CD4-positive, alpha-beta T cell treated with Interleukin-6 for 4 hours (primary cell): ENCODE data around the gene OVAAL.

ENCODE experiments used
- DNase-seq: peaks from one replicate; pipeline ENCODE4 v3.0.0-alpha.2; 2020; ENCODE audit warnings: mixed read lengths

OVAAL gene

DNA sequence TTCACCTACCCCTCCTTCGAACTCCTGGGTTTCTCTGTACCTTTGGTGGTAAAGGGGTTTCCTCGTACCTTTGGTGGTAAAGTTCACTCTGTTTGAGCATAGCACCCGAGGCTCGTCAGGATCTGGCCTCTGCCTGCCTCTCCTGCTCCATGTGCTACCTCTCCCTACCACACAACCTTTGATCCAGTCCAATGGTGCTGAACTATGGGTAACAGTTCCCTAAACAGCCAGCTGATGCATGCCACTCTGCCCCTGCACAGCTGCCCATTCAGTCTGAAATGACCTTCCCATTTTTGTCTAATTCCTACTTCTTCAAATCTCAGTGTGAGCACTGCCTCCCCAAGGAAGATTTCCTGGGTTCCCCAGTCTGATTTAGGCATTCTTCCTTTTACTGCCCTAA is 14.0 kb downstream of the OVAAL start:
- DNase-seq, result no peak

DNA sequence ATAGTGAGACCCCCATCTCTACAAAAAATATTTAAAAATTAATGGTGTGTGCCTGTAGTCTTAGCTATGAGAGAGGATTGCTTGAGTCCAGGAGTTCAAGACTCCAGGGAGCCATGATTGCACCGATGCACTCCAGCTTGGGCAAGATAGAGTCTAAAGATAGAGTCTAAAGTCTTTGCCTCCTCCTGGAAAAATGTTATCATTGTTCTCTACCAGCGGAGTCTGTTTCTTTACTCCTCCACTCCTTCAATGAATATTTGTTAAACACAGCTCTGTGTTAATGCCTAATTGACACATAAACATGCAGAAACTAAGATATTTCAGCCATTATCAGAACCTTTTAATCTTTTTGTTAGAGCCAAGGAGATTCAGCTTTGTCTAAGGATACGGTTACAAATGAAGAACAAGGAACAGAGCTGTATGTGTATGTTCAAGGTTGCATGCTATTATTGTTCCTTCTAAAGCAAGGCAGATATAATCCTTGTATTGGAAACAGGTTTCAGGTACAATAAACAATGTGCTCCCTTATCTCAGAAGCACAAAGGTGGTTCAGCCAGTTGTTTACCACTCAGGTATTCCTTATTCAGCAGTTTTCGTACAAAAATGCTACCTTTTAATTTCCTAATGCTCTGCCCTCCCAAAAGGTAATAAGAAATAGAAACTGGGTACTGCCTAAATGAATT is 15.4 kb downstream of the OVAAL start:
- DNase-seq, result no peak

DNA sequence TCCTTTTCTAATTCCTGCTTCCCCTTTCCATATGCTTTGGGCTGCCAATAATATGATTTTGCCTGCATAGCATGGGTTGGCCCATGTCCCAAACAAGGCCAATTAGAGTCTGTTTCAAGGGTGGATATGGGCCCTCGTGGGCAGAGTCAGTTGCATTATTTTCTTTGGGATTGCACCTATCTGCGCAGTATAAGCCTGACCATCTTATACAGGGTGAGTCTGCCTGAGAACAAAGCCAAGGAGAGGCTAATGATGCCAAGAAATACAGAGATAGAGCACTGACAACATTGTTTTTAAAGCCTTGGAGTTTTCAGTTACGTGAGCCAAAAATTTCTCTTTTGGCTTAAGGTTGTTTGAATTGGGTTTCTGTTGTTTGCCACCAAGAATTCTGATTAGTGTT is 18.6 kb downstream of the OVAAL start:
- DNase-seq, result no peak

DNA sequence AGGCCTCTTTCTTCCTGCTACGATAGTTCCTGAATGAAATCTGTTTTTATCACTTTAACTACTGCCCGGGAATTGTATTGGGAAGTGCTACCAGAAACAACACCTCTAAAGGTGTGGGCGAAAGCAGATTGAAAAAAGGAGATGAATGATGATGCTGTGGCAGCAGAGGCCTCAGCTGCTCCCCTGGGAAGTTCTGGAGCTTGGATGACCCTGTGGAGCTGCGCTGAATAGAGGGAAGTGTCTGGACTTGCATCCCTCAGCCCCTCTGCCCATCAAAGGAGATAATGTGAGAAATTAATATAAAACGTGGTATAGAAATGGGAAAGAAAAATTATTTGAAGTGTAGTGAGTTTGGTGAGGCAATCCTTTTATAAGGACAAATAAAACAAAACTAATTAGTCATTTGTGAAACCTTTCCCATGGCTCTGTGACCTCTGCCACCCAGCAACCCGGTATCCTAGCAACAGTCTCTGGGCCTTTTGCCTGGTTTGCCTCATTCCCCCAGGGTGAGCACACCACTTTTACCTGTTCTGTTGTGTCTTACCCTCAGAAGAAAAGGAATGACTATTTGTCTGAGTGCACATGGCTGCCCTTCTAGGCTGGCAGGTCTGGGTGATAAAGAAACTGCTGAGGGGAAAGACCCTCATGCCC is 21.3 kb downstream of the OVAAL start:
- no peak for DNase-seq

DNA sequence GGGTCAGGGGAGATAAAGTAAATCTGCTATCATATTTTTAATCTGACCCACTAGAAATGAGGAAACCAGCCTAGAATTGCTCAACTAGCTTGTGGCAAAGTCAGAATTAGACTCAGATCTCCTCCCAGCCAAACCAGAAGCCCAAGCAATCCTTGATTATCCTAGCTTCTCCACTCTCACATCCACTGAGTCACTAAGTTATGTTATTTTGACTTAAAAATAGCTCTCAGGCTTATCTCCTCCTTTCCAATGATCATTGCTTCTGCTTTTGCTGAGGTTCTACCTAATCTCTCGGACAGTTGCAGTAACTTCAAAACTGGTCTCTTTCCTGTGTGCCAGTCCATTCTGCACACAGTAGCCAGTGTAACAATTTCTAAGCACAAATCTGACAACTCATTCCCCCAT is 22.9 kb downstream of the OVAAL start:
- DNase-seq, result no peak

DNA sequence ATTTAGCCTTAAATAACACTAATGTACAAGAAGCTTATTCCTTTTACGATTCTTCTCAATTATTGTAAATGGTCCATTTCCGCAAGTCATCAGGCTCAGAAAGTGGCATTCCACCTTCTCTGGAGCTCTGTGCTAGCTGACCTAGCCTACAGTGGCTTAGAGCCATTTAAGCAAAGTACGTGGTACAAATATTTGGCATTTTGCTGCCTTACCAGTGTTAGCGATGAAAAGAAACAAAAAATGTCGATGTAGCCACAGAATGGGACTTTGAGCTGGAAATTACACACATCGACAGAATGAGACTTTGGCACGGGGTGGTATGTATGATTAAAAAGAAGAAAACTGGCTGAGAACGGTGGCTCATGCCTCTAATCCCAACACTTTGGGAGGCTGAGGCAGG is 26.1 kb downstream of the OVAAL start:
- no peak for DNase-seq

DNA sequence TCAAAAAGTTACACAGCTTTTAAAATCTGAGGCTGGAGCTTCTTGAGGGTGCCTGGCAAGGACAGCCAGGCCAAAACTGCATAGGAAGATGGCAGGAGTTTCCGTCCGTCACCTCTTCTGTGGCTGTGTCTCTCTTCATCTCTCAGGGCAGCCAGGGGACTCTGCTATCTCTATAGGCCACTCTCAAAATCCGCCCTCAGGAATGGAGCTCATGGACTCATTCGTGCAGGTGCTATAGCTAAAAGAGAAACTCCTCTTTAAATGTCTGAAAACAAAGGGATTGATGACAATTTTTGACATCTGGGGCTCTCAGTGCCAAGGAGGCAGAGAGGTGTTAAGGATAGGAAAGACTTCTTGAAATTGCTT is 27.2 kb downstream of the OVAAL start:
- DNase-seq, result no peak

DNA sequence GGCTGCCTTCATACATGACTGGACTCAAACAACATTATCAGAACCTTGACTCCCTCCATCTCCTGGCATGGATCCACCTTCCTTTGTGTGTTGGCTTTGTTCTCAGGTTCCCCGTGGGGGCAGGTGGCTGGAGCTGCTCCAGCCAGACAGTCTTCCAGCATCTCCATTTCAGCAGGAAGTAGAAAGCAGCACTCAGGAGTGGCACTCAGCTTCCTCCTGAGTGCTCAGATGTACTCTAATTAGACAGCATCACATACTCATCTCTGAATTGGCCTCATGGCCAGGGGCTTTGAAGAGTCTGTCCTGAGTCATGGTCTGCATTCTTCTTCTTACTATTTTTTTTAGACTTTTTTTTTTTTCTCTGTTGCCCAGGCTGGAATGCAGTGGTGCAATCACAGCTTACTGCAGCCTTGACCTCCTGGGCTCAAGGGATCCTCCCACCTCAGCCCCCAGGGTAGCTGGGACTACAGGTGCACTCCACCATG is 27.9 kb downstream of the OVAAL start:
- DNase-seq, result no peak

DNA sequence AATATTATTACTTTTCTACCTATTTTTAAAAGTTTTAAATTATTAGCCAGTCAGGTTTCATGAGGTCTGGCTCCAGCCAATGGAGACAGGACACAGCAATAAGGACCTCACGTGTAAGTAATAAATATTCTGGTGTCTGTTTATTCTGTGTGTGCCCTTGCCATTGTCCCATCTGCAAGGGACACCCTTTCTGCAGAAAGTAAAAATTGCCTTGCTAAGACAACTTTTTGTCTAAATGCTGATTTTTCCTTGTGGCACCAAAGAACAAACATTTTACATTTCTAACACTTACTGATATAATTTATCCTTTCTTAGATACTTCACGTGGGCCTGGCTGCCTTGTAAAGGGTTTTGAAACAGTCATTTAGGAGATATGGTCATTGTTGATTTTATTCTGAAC is 29.4 kb downstream of the OVAAL start:
- DNase-seq, result no peak

DNA sequence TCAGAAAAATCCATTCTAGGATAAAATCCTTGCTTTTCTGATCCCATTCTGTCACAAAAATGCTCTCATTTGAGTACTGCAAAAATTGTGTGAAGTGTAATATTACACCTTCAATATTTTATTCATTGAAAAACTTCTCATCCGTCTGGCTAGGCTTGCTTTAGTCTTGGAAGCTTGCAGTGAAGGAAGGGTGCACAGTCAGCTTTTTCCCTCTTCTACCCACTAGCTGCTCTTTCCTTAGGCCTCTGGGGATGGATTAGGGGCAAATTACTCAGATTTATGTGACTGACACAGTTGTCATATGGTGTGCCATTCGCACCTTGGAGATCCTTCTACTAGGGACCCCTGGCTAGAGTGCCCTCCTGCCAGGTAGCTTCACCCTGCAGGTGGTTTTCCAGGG is 32.1 kb downstream of the OVAAL start:
- DNase-seq, result no peak

DNA sequence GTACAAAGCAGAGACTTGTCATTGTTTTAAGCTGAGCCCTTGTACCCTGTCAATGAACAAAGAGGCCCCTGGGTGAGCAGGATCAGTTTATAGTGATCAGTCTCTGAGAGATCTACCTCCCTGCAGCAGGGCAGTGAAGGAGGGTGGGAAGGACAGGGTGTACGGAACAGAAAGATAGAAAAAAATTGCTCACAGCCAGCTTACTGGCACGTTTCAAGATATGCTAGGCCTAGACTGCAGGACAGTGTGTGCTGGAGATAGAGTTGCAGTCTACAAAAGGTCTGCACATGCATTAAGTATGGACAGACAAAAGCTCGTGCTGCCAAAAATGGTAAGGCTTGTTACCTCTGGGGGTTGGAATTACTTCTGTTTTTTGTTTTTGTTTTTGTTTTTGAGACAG is 34.6 kb downstream of the OVAAL start:
- DNase-seq, result no peak

DNA sequence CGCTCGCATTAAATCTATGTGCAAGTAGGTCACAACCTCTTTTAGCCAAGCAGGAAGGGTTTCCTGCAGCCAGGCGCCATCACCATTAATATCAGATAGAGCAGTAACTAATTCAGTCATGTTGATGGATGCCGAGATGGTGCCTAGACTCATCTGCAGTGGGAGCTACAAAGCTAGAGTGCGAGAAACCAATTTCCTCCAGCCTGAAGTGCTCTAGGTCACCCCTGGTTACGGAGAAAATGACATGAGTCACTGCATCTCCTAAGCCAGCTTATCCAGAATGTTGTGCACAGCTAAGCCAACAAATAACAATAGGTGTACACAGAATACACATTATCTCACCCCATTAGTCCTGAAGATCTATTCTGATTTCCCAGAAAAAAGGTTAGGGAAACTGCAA is 36.0 kb downstream of the OVAAL start:
- no peak for DNase-seq

DNA sequence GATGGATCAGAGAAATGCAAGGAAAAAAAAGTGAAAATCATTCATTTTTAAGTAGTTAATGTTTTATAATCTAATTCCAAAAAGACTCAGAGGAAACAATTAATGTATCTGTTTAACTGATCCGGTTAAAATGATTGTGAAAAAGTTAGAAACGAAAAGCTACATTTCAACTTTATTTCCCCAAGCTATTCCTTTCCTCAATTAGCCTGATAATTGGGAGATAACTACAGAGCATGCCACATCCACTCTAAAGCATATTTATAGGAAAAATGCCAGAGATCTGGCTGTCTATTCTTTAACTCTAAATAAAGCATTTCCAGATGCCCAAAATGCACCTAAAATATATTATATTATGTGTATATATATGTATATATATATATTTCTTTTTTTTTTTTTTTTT is 37.2 kb downstream of the OVAAL start:
- DNase-seq, result no peak

DNA sequence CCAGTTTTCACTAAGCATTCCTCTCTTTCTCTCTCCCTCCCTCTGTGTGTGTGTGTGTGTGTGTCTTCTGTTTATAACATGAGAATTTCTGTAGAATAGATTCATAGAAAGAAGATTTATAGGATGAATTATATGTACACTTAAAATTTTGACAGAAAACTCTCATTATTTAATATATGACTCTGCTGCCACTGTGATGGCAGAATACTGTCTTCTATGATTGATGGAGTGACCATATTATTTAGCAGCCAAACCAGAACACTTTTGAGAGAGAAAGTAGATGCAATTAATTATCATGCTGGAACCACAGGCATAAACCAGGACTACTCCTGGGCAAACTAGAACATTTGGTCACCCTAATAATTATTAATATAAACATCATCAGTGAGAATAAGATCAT is 38.8 kb downstream of the OVAAL start:
- no peak for DNase-seq

DNA sequence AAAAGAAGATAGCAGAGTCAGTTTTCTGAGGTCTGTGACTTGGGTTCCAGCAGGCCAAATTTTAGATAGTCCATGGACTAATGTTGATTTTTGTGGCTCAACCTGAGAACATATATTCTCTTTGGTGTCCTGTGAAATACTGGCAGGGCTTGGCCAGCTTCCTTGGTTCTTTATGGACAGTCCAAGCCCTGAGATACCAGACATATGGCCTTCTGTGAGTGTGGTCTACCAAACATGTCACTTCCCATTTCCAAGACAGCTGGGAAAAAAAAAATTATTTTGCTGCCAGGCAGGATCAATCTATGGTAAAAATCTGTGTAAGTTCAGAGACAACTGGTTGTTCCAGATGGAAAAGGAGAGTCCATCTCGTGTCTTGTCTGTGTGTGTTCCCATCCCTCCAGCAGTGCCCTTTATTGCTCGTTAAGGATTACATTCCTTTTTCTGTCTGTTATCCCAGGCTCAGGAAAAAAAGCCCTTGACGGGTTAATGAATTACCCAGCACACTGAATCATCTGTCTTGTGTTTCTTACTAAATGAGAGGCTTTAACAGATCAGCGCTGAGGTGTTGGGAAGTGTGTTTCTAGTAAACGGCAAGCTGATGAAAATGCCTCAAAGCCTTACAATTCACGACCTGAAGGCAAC is 39.7 kb downstream of the OVAAL start:
- no peak for DNase-seq

DNA sequence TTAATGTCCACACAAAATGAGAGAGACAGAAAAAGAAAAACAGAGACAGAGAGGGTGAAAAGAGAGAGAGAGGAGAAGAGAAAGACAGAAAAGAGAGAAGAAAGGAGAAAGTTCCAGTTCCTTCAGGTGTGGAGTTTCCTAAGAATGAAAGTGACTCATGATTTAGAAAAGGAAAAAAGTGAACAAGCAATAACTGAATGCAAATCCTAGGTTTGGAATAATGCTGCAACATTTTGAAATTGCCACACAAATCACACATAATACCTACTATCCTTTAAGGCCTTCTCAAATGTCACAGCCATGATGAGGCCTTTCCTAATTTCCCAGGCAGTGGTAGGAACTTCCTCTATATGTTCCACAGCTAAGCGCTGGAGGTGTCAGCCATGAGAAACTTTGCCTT is 41.6 kb downstream of the OVAAL start:
- DNase-seq, result no peak

DNA sequence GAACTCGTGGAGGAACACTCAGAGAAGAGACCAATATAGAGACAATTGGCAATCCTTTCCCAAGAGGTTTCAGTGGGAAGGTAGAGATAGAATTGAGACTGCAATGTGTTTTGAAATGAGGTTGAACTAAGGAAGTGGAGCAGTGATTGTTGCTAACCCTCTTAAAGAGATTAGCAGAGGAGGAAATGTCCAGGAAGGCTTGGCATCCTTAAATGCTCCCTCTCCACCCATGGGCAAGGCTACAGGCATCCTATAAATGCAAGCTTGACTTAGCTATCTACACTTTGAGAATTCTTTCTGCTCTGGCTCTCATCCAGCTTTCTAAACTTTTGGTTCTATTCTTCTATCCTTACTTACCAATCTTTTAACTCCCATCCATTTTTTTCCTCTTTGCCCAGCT is 42.7 kb downstream of the OVAAL start:
- DNase-seq, result no peak

DNA sequence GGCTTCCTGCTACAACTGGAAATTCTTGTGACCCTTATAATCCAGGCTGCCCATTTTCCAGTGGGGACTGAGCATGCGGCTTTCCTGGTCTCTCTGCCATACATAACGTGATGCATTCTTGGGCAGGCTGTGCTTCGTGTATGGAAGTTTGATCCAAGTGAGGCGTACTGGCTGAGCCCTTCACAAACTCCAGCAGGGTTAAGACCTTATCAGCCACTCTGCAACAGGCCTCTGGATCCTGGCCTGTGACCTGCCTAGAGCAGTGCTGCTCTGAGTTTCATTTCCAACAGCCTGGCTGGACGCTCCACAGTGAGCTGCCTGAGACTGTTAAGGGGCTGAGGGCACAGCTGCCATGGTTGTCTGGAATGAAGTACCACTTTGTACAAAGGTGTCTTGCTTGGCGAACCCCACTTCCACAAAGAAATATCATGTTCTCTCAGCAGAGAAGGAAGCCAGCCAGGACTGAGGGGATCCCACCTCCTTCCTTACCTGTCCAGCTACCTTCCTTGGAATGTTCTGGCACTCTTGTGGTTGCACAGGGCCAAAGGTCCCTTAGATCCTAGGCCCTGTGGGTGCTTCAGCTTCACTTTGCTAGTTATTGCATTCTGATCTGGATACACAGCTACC is 44.6 kb downstream of the OVAAL start:
- DNase-seq, result no peak

DNA sequence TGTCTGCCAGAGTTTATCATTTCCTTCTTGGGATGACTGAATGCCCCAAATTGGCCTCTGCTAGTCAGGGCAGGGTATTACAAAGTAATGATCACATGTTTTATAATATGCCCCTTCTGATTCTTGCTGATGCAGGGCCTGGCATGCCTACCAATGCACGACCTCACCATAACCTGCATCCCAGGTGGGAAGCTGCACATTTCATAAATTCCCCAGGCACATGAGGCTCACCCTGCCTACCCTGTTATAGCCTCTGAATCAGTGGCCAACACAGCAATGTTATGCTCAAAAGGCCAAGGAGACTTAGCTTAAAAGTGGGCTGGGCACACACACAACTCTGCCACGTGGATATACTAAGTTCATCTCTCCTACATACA is 45.1 kb downstream of the OVAAL start:
- no peak for DNase-seq

DNA sequence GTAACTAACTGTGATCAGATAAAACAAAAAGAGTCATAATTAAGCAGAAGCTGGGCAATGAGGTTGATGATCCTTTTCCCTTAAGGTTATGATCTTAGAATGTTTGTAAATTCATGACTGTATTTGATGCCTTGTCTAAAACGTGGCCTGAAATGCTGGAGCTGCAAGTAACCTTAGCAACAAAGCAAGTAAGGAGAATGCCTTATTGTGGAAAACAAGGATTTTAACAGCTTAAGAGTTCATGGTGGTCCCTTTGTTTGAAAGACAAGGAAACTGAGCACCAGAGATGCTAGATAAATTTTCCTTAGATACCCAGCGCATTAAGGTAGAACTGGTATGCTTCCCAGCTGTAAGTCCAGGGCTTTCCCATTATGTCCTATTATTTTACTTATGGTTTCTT is 47.4 kb downstream of the OVAAL start:
- DNase-seq, result no peak

DNA sequence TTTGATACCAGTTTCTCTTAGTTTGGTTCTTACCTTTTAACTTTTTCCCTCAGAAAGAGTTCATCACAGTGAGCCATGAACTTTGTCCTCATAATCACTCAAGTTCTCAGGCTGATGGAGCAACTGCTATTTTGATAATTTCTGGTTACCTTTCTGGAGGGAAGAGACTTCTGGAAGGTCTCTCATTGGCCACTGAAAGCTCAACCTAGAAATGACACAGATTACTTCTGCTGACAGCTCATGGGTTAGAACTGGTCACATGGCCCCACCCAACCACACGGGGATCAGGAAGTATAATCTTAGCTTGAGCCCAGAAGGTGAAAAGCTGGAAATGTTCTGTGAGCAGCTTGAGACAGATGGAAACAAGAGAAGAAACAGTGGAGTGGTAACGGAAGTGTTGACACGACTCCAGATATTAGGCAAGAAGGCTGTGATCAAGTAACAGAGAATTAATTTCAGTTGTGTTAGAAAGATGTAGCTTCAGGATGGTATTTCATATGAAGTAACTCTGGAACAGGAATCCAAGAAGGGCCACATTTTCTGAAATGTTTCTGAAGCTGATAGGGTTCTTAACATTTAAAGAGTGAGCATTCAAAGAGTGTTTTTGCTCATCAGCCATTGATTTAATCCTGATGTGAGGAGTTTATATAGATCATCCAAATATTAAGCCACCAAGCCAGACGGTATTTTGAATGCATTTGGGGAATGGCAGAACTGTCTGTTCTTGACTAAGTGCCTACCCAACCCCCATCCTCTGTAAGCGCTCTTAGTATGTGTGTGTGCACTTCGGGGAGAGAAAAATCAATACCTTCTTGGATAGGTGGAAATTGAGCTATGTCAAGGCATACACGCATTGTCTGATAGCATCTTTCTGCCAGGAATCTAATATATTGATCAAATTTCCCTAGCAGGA is 51.1 kb downstream of the OVAAL start:
- no peak for DNase-seq

DNA sequence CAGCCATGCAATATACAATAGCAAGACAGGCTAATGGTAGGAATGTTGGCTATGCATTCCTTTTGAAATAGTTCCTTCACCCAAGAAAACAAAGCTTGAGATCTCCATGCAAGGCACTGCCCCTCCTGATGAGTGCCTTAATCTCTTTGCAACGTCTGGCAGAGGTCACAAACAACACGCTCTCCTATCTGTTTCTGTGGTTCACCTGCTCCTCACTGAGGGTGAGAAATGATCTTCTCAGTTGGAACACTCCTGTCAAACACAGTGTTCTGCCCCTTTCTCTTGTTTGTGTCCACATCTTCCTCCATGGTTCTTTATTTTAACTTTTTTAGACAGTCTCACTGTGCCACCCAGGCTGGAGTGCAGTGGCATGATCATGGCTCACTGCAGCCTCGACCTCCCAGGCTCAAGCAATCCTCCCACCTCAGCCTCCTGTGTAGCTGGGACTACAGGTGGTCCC is 51.8 kb downstream of the OVAAL start:
- DNase-seq, result no peak
